Naive B cell (primary cell): ENCODE measurements around the gene COL12A1. TPM values are rescaled to one million over a fixed set of nuclear protein-coding genes. Genes with fewer than 3 reads are reported as not detected.

Experiments used
- ATAC-seq, 2 donors: fragments of 150-1000 bp; cut with Tn5 transposase; 2 replicates each; pipeline ENCODE4 v1.10.0; 2021; ENCODE audit warnings: low read depth in 2 of 2, mild to moderate bottlenecking in 2 of 2, moderate library complexity in 2 of 2
- DNase-seq: peaks from one replicate; pipeline ENCODE4 v3.0.0; 2022
- H3K27ac Mint-ChIP-seq, 6 donors: one replicate each; pipeline ENCODE4 v1.8.0; 2020 to 2022; ENCODE audit warnings: mild to moderate bottlenecking in 6 of 6, mixed read lengths in 6 of 6, moderate library complexity in 5 of 6, inconsistent platforms in 2 of 6
- H3K27me3 Mint-ChIP-seq, 3 donors: one replicate each; pipeline ENCODE4 v1.8.0; 2021 to 2022; ENCODE audit warnings: mixed read lengths in 3 of 3, mild to moderate bottlenecking in 1 of 3
- H3K36me3 Mint-ChIP-seq, 2 donors: one replicate each; pipeline ENCODE4 v1.8.0; 2020 to 2022; ENCODE audit warnings: mixed read lengths in 2 of 2, inconsistent platforms in 1 of 2, mild to moderate bottlenecking in 1 of 2
- H3K4me1 Mint-ChIP-seq, 3 donors: one replicate each; pipeline ENCODE4 v1.8.0; 2020 to 2022; ENCODE audit warnings: mixed read lengths in 3 of 3, inconsistent platforms in 1 of 3, mild to moderate bottlenecking in 1 of 3, moderate library complexity in 1 of 3
- H3K4me3 Mint-ChIP-seq, 8 donors: one replicate each; pipeline ENCODE4 v1.8.0; 2020 to 2022; ENCODE audit warnings: mild to moderate bottlenecking in 8 of 8, mixed read lengths in 8 of 8, moderate library complexity in 8 of 8, inconsistent platforms in 2 of 8
- H3K9me3 Mint-ChIP-seq, 7 donors: one replicate each; pipeline ENCODE4 v1.8.0; 2020 to 2022; ENCODE audit warnings: mixed read lengths in 7 of 7, mild to moderate bottlenecking in 5 of 7, inconsistent platforms in 2 of 7, moderate library complexity in 1 of 7
- polyA plus RNA-seq, 6 donors: library from polyadenylated mRNA; unstranded; fragments of 300-500 nt; fragmentation: Illumina TruSeq; gene quantifications; one replicate each; pipeline ENCODE4 v1.2.3, GENCODE V29; 2021; ENCODE audit warnings: low read depth in 6 of 6

Gene COL12A1
- polyA plus RNA-seq, 6 donors from 2014 or later: not detected

DNA sequence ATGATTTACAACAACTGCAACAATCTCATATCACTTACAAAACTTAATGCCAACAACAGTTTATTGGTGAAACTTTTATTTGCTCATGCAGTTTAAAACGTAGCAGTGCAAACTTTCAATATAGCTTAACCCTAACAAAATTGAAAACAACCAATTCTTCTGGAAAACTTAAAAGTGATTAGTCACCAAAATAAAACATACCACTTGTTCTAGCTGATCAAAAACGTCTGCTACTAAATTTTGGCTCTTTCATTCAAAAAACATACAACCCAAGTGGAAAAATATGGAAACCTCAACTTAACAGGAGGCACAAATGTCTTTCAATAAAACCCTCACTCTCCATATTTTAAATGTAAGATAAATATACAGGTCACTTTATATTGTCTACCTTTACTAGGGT, 39.6 kb downstream of the COL12A1 start:
- Mint-ChIP-seq H3K36me3 (no peaks in the 10 kb centered on the region), H3K27ac (no peak overlapping the region), H3K9me3 (peaks cover 0 to 8% (median 1%) of the 10 kb centered on the region in 7 donors), H3K27me3 (peaks cover 11 to 16% (median 15%) of the 10 kb centered on the region in 3 donors), H3K4me1 (no peaks in the 10 kb centered on the region), H3K4me3 (no peak overlapping the region)
- DNase-seq (no peak), ATAC-seq (no peak)

DNA sequence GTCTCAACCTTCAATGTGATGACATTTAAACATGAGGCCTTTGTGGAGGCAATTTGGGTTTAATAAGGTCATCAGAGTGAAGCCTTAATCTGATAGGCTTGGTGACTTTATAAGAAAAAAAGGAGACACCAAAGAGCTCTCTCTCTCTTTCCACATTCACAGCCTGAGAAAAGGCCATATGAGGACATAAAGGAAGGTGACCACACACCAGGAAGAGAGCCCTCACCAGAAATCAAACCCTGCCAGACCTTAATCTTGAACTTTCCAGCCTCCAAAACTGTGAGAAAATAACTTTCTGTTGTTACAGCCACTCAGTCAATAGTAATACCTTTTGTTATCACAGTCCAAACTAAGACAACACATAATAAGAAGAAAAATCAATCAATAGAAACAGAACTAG, 47.7 kb downstream of the COL12A1 start:
- no peak for ATAC-seq
- Mint-ChIP-seq H3K36me3 (no peaks in the 10 kb centered on the region), H3K27ac (no peak overlapping the region), H3K27me3 (no peaks in the 10 kb centered on the region), H3K4me3 (no peak overlapping the region), H3K9me3 (peaks cover 0 to 7% (median 0%) of the 10 kb centered on the region in 7 donors), H3K4me1 (no peaks in the 10 kb centered on the region)
- no peak for DNase-seq

DNA sequence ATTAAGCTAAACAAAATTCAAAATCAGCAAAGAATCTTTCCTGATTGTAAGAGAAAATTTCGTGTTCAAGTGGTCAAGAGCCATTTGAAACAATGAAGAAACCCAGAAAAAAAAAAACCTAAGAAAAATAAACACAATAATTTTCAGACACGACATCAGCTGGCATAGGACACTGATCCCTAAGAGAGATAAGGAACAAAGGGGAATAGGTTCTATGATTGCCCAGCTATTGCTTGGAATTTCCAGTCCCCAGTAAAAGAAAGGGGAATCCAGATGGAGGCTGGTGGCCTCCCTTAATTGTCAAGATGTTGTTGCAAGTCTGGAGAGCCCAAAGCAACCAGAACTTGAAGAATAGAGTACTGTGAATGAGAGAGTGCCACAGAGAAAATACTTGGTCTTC, 48.5 kb downstream of the COL12A1 start:
- ATAC-seq (no peak), DNase-seq (no peak)
- Mint-ChIP-seq H3K27me3 (peaks cover 0 to 2% (median 0%) of the 10 kb centered on the region in 3 donors), H3K27ac (no peak overlapping the region), H3K4me3 (no peak overlapping the region), H3K4me1 (no peaks in the 10 kb centered on the region), H3K9me3 (no peaks in the 10 kb centered on the region), H3K36me3 (no peaks in the 10 kb centered on the region)

DNA sequence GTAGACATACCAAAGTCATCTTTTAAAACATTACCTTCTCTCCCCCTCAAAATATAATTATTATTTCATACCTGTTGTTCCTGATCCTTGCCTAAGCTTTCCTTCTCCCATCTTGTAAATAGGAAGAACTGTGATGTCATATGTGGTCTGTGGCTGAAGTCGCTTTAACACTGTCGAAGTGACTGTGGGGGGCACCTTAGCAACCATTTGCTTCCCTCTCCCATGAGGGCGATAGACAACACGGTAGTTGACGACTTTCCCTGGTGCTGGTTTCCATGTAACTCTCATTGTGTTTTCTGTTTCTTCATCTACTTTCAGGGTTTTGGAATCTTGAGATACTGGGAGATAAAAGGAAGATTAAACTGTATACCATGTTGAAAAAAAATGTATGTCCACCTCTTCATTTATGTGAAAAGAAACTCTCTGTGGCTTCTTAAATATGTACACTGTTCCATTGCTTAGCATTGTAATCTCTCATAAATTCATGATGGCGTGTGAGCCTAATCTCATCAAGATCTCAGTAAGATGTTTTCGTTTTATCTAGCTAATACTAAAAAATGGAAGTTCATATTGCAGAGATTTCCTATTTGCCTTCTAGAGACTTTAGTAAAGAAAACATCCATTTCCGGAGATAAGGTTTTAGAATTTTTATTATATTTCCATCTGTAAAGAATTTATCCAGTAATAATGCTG, 49.5 kb downstream of the COL12A1 start:
- no peak for DNase-seq
- H3K4me1 Mint-ChIP-seq: no peaks in the 10 kb centered on the region

DNA sequence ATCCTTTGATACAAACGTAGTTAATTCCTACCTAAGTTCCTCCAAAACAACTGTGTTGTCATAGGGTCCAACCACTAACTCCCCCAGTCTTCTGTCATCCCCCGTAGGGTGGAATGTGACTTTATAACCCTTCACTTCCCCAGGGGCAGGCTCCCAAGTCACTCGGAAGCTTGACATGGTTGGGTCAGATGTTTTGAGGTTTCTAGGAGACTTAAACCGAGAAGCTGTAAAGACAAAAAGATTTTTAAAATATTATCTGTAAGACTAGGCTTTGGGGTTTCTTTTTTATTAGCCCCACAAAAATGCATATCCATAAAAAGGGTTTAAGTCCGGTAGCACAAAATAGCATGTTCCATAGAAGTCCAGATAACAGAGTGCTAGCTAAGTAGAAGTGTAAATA, 50.2 kb downstream of the COL12A1 start:
- H3K4me1 Mint-ChIP-seq: no peaks in the 10 kb centered on the region
- peaks cover 0 to 6% (median 0%) of the 10 kb centered on the region in 3 donors for H3K27me3 Mint-ChIP-seq
- no peak overlapping the region for H3K27ac Mint-ChIP-seq
- no peak overlapping the region for H3K4me3 Mint-ChIP-seq
- DNase-seq (no peak), ATAC-seq (no peak)
- no peaks in the 10 kb centered on the region for H3K36me3 Mint-ChIP-seq
- H3K9me3 Mint-ChIP-seq: no peaks in the 10 kb centered on the region

More for the DNA sequence above, 49.5 kb downstream of the COL12A1 start:
- Mint-ChIP-seq H3K36me3 (no peaks in the 10 kb centered on the region), H3K27ac (no peak overlapping the region), H3K9me3 (no peaks in the 10 kb centered on the region), H3K27me3 (peaks cover 0 to 6% (median 0%) of the 10 kb centered on the region in 3 donors), H3K4me3 (no peak overlapping the region)
- ATAC-seq: no peak

DNA sequence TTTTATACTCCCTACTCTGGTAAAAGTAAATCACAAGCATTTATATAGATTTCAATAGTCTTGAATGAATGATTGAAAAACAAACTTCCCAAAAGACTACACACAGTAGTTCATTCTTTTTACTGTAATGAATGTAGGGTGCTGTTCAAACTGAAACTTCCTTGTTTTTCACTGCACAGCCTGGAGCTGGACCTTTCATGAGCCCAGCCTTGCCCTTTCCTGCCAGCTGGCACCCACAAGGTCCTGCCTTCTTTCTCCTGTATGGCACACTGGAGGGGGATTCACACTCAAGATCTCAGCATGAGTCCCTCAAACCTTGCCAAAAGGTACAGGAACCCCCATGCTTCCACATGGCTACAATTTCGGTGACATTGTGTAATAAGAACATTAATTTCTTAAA, 50.9 kb downstream of the COL12A1 start:
- Mint-ChIP-seq H3K27ac (no peak overlapping the region), H3K4me3 (no peak overlapping the region), H3K36me3 (no peaks in the 10 kb centered on the region), H3K9me3 (no peaks in the 10 kb centered on the region), H3K4me1 (no peaks in the 10 kb centered on the region), H3K27me3 (peaks cover 0 to 6% (median 0%) of the 10 kb centered on the region in 3 donors)
- no peak for ATAC-seq
- DNase-seq: no peak

DNA sequence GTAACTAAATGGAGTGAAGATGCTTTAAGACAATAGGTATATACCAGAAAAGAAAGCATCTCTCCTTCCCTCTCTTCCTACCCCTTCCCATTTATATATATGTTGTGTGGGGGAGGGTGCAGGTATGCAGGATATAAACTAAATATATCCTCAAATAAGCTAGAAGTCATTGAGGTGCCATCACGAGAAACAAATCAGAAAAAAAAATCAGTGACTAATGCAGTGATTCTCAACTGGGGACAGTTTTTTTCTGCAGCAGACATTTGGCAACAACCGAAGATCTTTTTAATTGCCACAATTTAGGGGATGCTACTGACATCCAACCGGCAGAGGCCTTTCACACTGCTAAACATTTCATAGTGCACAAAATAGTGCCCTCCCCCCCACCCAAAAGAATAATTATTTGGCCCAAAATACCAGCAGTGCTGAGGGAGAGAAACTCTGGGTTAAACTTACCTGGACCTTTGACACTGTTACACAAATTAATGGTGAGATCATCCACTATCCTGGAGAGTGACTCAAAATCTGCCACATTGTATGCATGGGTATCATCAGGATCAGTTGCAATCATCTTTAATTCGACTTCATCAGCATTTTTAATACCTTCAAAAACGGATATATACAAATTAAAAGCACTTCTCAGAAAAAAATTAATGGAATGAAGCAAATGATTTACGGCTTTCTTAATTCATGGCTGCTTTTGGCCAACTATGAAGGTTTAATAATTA, 55.0 kb downstream of the COL12A1 start:
- Mint-ChIP-seq H3K4me1 (no peaks in the 10 kb centered on the region), H3K9me3 (no peaks in the 10 kb centered on the region), H3K36me3 (no peaks in the 10 kb centered on the region), H3K27me3 (peaks cover 4 to 11% (median 5%) of the 10 kb centered on the region in 3 donors), H3K27ac (no peak overlapping the region), H3K4me3 (no peak overlapping the region)
- no peak for ATAC-seq
- DNase-seq: no peak

DNA sequence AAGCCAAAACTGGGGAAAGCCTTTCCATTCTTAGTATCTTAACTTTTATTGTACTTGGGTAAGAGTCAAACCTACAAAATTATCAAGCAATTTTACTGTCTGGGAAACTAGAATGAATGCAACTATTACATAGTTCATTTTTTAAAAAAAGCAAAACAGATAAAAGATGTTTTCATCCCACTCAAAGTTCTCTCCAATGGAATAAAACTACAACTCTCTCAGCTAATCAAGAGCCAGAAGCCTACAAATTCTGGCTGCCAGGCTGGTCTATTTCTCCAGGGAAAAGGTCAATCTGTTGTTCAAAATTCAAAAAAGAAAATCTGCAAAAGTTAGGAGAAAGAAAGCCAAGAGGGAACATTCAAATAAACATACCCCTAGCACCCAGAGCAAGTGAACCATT, 56.2 kb downstream of the COL12A1 start:
- DNase-seq (no peak), ATAC-seq (no peak)
- Mint-ChIP-seq H3K27me3 (peaks cover 4 to 11% (median 5%) of the 10 kb centered on the region in 3 donors), H3K27ac (no peak overlapping the region), H3K4me3 (no peak overlapping the region), H3K9me3 (no peaks in the 10 kb centered on the region), H3K4me1 (no peaks in the 10 kb centered on the region), H3K36me3 (no peaks in the 10 kb centered on the region)

DNA sequence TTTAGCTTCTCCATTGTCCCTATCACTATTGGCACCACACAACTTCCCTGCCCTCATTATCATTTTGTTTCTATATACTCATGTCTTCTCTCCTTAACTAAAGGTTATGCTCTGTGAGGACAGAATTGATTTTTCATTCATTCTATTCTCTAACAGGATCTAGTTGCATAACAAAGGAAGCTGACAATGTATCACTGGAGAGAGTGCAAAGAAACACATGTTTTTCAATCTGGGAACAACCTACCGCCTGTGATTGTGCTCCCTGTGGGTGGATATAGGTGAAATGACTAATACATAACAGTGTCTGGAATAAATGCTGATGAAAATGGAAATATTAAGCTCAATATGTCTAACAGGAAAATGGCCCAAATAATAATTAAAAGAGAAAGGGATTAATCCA, 56.6 kb downstream of the COL12A1 start:
- no peak overlapping the region for H3K4me3 Mint-ChIP-seq
- no peaks in the 10 kb centered on the region for H3K4me1 Mint-ChIP-seq
- DNase-seq: no peak
- ATAC-seq: no peak
- no peak overlapping the region for H3K27ac Mint-ChIP-seq
- H3K27me3 Mint-ChIP-seq: peaks cover 4 to 11% (median 5%) of the 10 kb centered on the region in 3 donors
- no peaks in the 10 kb centered on the region for H3K9me3 Mint-ChIP-seq
- no peaks in the 10 kb centered on the region for H3K36me3 Mint-ChIP-seq

DNA sequence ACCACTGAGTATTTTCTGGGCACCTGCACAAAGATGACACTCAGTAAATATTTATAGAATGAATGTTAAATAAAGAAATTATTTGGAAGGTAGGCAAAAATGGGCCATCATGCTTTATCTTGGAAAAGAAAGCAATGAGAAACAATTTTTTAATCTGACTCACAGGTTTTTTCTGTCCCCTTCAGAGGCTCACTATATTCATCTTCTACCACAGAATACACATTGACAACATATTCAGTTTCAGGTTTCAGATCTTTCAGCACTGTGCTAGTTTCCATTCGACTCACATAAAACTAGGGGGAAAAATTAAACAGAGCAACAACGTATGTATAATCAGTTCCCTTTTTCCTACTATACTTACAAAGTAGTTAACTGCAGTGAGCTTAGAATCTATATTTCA, 58.3 kb downstream of the COL12A1 start:
- no peak for DNase-seq
- ATAC-seq: no peak
- Mint-ChIP-seq H3K4me3 (no peak overlapping the region), H3K4me1 (no peaks in the 10 kb centered on the region), H3K36me3 (no peaks in the 10 kb centered on the region), H3K9me3 (no peaks in the 10 kb centered on the region), H3K27ac (no peak overlapping the region), H3K27me3 (peaks cover 4 to 11% (median 5%) of the 10 kb centered on the region in 3 donors)

DNA sequence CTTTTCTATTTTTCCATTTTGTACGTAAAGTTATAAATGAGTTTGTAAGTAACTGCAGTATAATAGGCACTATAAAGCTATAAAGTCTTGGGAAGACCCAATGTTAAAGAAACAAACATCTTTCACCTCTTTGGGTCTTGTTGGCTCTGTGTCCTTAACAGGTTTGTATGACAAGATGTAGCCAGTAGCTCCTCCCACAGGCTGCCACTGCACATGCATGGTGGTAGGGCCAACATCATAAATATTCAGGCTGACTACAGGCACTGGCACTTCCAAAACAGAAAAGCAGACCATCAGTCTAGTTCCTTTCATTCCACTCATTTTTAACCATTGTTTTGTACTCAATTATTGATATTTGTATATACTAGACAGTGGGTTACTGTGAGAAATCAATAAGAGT, 59.9 kb downstream of the COL12A1 start:
- H3K36me3 Mint-ChIP-seq: no peaks in the 10 kb centered on the region
- H3K4me3 Mint-ChIP-seq: no peak overlapping the region
- H3K4me1 Mint-ChIP-seq: no peaks in the 10 kb centered on the region
- ATAC-seq: no peak
- no peaks in the 10 kb centered on the region for H3K9me3 Mint-ChIP-seq
- H3K27me3 Mint-ChIP-seq: peaks cover 4 to 6% (median 5%) of the 10 kb centered on the region in 3 donors
- H3K27ac Mint-ChIP-seq: no peak overlapping the region
- DNase-seq: no peak

DNA sequence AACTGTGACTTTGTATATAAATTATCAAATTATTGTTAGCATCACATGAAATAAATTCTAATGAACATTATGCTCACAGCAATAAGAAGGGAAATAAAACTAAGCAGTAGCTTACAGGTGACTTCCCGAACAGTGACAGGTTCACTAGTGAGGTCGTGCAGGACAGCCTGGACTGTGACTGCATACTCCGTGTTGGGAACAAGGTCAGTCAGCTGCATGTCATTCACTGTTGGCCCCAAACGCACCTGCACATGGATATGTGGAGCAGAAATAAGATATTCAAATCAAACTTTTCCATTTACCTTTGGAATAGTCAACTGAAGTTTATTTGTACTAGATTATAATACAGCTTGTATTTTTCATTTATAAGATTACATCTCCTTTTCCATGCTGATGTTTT, 60.6 kb downstream of the COL12A1 start:
- Mint-ChIP-seq H3K36me3 (no peaks in the 10 kb centered on the region), H3K27me3 (peaks cover 4 to 6% (median 5%) of the 10 kb centered on the region in 3 donors), H3K27ac (no peak overlapping the region), H3K4me1 (no peaks in the 10 kb centered on the region), H3K4me3 (no peak overlapping the region), H3K9me3 (no peaks in the 10 kb centered on the region)
- DNase-seq (no peak), ATAC-seq (no peak)

DNA sequence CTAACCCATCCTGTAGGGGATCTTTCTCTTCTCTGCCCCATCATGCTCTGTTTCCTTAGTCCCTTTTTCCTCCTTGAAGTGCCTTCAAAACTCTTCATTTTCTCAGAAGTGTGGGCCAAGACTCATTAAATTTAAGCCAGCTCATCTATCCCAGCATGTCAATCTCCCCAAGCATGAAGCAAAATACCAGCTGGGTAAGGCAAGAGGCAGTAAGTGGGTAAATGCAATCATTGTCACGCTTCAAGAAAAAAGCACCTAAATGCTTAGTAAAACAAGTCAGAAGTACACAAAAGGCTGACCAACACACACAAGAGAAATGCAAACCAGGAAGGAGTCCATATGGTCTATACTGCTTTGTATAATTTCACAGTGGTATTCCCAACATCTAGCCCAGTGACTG, 61.5 kb downstream of the COL12A1 start:
- Mint-ChIP-seq H3K36me3 (no peaks in the 10 kb centered on the region), H3K4me3 (no peak overlapping the region), H3K4me1 (no peaks in the 10 kb centered on the region), H3K27ac (no peak overlapping the region), H3K27me3 (peaks cover 4 to 6% (median 5%) of the 10 kb centered on the region in 3 donors), H3K9me3 (no peaks in the 10 kb centered on the region)
- DNase-seq (no peak), ATAC-seq (no peak)

DNA sequence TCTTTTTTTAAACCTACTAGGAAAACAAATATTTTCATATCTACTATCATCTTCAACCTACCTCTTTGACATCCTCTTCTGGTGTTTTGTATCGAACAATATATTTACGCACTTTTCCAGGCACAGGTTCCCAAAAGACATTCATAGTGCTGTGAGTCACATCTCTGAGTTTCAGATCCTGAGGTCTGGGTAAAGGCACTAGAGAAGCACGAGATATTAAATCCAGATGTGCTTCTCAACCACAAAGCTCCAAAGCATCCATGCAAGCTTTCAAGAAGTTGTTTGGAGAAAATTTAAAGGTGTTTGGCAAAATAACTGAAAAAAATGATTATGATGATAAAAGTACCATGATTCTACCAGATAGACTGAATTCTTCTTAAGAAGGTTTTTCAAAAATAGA, 62.7 kb downstream of the COL12A1 start:
- H3K9me3 Mint-ChIP-seq: no peaks in the 10 kb centered on the region
- no peaks in the 10 kb centered on the region for H3K36me3 Mint-ChIP-seq
- no peak overlapping the region for H3K27ac Mint-ChIP-seq
- H3K4me1 Mint-ChIP-seq: no peaks in the 10 kb centered on the region
- ATAC-seq: no peak
- peaks cover 0 to 4% (median 3%) of the 10 kb centered on the region in 3 donors for H3K27me3 Mint-ChIP-seq
- DNase-seq: no peak
- H3K4me3 Mint-ChIP-seq: no peak overlapping the region
